Nasal cavity respiratory epithelium epithelial cell of viscerocranial mucosa (primary cell): ENCODE measurements around the gene PPP1R12A. TPM values are rescaled to one million over a fixed set of nuclear protein-coding genes. Genes with fewer than 3 reads are reported as not detected.

Source experiments
- total RNA-seq: library from RNA; depleted of rRNA; stranded (reverse); fragments of >200 nt; gene quantifications from 2 replicates; pipeline ENCODE4 v1.2.3, GENCODE V29; 2014

The PPP1R12A gene
- 91.9 and 105 TPM in 2 replicates for total RNA-seq

DNA sequence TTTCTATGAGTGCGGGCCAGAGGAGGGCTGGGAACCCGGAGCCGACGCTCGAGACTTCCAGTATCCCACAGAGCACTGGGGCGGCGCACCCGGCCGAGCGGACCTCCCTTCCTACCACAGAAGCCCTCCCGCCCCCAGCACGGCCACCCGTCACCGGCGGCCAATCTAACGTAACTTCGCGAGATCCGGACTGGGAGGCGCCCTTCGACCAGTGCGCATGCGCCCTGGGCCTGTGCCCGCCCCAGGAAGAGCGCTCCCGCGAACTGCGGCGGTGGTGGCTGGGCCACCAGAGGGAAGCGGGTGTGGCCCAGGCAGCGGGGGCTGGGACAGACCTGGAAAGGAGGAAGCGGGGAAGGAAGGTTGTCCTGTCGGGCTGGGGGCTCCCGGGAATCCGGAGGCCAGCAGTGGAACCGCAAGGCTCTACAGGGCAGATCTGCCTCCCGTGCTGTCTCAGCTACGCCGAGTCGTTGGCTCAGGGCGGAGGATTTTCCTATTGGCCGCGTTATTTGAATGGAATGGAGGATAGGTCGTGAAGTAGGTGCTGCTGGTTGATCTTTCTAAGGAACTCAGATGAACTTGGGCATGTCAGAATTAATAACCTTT is at the start of gene PPP1R12A:
TSS of gene PPP1R12A (minus strand) at position 77 of the 603 bp plus-strand sequence. CDS start 166 bp downstream, outside the sequence.

Other genes starting within 250 kb of the PPP1R12A start
- gene PAWR, start 244.1 kb downstream of the PPP1R12A start, total RNA-seq: 92.6 and 166 TPM in 2 replicates
- under 0.01 TPM in 1 of 2 replicates, not detected in the other for gene OTOGL, start 164.4 kb upstream of the PPP1R12A start, total RNA-seq